HG03045 (cell line): ENCODE results near the gene CECR2.

Experiments
- ATAC-seq: cut with Tn5 transposase; IDR thresholded peaks from one replicate; pipeline ENCODE4 v1.9.1; 2021; ENCODE audit warnings: mild to moderate bottlenecking, moderate library complexity; ENCODE audit not compliant: unreplicated experiment

Gene CECR2

DNA sequence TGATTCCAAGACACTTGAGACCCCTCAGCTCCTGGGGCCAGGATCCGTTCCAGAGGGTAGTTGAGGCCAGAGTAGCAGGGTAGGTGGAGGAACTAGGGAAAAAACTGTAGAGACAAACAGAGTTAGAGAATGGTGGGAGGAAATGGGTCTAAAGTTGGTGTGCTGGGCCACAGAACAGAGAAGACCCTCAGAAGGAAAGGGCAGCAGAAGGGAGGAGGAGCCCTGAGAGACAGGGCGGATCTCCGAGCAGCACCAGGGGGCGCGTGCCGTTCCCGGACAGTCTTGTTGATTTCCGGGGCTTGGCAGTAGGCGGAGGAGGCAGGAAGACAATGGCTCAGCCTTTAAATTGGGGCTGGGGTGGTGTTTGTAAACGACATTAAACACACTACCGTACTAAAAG is 2.4 kb upstream of the CECR2 start:
- ATAC-seq: no peak

DNA sequence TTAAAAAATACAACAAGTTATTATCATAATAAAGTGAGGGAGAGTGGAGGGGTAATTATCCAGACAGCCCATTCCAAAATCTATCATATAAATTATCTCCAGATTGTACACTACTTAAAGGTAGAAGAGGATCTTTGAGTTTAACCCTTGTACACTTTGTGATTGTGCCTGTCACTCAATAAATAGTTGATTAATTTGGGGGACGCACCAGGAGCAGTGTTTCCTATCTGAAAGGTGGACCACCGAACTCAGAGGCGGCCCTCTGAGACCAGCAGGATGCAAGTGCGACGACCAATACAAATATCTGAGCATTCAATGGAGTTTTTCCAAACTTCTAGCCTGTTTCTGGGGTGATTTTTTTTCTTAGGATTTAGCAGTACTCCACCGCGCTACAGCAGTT is 1.1 kb upstream of the CECR2 start:
- ATAC-seq: no peak

- no peak for ATAC-seq
Observed at GRCh38 chr22:17368554-17369438, 464 bp upstream of the CECR2 start.

DNA sequence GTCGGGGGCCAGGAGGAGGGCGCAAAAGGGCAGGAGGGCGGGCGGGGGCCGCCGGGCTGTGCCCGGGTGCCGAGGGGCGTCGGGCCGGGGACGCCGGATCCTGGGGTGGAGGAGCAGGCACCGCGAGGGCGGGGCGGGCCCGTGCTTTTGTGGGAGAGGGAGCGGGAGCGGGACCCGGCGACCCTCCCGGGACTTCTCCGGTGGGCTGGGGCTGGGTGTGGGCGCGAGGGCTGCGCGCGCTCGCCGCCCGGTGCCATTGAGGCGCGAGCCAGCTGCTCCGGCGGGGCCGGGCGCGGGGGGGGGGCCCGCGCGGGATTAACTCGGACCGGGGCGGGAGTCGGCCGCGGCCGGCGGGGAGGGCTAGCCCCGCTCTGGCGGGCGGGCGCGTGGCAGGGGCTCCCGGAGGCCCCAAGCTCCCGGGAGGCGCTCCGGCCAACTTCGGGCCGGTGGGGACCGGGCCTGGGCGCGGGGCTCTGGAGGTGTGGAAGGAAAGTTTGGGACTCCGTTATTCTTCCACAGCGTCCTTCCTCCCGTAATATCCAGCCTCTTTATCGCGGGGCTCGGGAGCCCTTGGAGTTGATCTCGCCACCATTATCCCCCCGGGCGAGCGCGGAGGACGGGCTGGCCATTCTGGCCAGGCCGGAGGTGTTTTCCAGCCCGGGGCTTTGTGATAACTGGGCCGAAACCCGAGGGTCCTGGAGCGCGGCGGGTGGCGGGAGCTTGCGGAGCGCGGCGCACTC is 936 bp downstream of the CECR2 start:
- ATAC-seq: no peak

DNA sequence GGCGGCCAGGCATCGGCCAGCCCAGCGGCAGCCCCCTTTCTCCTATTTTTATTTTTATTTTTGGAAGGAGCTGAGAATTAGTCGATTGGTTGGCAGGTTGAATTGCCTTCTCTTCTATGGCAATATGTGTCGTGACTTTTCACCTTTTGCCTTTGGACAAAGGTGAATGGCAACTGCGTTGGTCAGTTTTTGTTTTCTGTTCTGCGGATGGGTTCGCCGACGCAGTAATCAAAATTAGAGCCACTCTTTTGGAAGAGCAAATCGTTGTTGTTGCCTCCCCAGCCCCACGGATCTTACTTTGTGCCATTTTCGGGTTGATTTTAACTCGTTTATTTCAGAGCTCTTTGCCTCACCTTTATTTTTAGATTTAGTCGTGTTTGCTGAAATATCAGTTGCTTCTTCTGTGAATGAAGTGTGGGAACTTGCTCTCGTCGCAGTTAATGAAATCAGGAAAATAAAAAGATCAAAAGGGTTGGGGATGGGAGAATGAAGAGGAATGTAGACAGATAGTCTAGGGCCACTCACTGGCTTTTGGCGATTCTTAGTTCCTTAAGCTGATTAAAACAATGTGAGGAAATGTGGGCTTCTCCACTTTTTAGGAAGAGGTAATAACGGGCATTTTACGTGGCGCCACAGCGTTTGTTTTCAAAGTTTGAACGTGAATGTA is 1.6 kb downstream of the CECR2 start:
- no peak for ATAC-seq

GRCh38 chr22:17371448-17371847 is 2.2 kb downstream of the CECR2 start:
- no peak for ATAC-seq

DNA sequence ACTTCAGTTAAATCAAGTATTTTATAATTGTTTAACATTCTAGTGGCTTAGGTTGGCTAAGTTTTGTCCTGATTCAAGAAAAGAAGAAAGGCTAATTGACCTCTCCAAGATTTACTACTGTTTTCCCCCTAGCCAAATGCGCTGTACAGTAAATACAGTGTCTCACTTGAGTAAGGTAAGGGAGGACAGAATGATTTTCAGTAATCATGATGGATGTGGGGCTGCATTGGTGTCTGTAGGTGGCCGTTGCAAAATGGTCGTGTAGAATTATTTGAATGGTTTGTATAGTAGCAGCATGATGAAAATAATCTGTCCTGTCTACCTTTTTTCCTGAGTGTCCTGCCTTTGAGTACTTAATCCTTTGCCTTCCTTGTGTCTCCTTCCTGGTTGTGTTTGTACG is 4.6 kb downstream of the CECR2 start:
- no peak for ATAC-seq

- no peak for ATAC-seq
Observed at GRCh38 chr22:17375914-17376614, 6.8 kb downstream of the CECR2 start.

- ATAC-seq: no peak
Observed at GRCh38 chr22:17376950-17377349, 7.7 kb downstream of the CECR2 start.

DNA sequence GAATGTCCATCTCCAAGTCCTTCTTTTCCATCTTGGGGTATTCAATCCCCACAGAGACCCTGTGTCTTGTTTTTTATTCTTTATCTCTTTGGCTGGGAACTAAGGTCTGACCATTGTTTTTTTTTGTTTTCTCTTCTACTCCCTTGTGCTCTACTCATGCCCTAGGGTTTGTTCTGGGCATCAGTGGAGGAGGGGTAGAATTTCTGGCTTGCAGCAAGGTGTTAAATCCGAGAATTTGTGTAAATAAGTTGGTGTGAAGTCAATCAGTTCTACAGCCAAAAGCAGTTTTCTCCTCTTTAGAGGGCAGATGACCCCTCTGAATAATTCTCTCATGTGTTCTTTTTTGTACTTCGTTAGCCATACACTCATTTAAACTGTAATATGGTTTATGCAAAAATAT is 10.7 kb downstream of the CECR2 start:
- no peak for ATAC-seq

GRCh38 chr22:17380359-17381087 is 11.3 kb downstream of the CECR2 start:
- ATAC-seq: no peak

- no peak for ATAC-seq
Observed at GRCh38 chr22:17381192-17381913, 12.1 kb downstream of the CECR2 start.

DNA sequence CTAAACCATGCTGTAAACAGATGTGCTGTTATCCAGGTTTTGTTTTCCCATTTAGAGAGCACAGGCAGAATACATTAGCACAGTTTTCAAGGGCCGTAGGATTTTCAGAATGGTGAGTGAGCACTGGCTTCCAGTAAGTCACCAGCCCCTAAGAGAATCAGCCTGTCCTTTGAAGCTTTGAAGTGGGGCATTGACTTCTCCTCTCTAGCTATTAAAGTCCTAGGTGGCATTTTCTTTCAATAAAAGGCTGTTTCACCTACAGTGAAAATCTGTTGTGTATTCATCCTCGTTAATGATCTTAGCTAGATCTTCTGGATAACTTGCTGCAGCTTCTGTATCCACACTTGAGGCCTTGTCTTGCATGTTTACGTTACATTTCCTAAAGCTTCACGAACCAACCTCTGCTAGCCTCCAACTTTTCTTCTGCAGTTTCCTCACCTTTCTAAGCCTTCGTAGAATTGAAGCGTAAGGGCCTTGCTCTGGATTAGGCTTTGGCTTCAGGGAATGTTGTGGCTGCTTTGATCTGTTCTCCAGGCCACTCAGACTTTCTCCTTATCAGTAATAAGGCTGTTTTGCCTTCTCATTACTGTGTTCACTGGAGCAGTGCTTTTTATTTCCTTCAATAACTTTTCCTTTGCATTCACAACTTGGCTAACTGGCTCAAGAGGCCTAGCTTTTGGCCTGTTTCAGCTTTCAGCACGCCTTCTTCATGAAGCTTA is 15.5 kb downstream of the CECR2 start:
- ATAC-seq: no peak

DNA sequence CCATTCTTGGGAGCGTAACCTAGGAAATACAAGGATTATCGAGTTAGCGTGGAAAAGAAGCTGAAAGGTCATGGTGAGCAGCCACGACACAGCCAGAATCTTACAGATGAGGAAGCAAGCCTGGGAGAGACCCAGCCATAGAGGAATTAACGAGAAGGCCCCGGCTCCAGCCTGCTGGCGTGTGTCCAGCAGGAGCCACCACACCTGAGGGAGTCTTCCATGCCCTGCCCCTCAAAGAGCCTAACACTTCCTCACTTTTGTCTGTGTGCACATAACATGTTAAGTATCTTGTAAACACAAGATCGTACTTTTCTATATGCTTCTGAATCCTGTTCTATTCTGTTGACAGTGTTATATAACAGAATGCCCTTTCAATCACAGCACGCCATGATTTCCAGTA is 18.1 kb downstream of the CECR2 start:
- ATAC-seq: no peak

DNA sequence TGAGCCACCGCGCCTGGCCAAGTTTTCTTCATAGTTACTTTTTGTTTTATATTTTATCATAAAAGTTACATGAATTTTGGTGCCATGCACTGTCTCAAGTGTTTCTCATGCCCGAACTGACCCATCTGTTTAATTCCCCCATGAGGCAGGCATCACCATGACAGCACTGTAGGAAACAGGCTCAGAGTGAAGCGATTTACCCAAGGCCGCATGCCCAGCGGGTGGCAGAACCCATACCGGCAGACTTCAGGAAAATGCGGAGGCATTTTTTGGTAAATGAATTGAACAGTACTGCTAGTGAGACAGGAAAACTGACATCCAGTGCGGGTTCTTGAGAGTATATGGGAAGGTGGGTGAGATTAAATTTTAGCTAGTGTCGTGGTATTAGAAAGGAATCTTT is 19.0 kb downstream of the CECR2 start:
- no peak for ATAC-seq

GRCh38 chr22:17390087-17390486 is 20.8 kb downstream of the CECR2 start:
- no peak for ATAC-seq

DNA sequence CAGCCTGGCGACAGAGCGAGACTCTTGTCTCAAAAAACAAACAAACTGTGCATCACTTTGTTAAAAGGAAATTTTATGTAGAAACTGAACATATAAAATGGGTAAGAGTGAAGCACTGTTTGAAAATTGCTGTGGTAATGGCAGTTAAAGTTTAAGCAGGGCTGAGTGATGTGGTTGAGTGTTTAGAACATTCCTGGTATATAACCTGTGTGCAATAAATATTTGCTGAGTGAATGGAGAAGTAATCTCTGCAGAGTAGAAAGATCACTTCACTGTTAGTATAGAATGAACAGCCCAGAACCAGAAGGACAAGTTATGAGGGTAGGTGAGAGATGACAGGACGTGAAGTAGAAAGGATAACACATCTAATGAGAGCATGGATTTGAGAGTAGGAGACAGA is 27.3 kb downstream of the CECR2 start:
- ATAC-seq: no peak

GRCh38 chr22:17397756-17398547 is 28.7 kb downstream of the CECR2 start:
- ATAC-seq: no peak
